ENCODE data around the gene INS. TPM values are rescaled to one million over a fixed set of nuclear protein-coding genes. Genes with fewer than 3 reads are reported as not detected.

The INS gene
- total and polyA plus RNA-seq, 10 of the 15 experiments (the other 5 are each of a cell fraction or from before 2014, with no cell fraction given), result not detected

GRCh38 chr11:2129699-2130366 is 31.2 kb downstream of the INS start:
- ChIA-PET SMC1A (ENCODE audit: uncharacterized antibody, unreplicated experiment) (no interaction called here), POLR2A (no interaction called here), CTCF (no interaction called here), RAD21 (ENCODE audit: unreplicated experiment) (no interaction called here)
- no TSS peak for BruUV-seq (replicated peaks)
- H4K20me1 ChIP-seq (ENCODE audit: control insufficient read depth, insufficient read depth), result no peaks in the 10 kb centered on the region
- no peaks in the 10 kb centered on the region for H3K4me1 ChIP-seq (ENCODE audit: control insufficient read depth, insufficient read depth, low read length)
- H2AFZ ChIP-seq (ENCODE audit: control insufficient read depth, low read depth, low read length), result no peak overlapping the region
- intact Hi-C loops (cut with micrococcal nuclease; ENCODE audit: unreplicated experiment) (no loop called here), in situ Hi-C loops (cut with MboI) (no loop called here)
- no peaks in the 10 kb centered on the region for H3K36me3 ChIP-seq (ENCODE audit: control insufficient read depth in 2 of 2, insufficient read depth in 2 of 2, low read length in 1 of 2)
- H3K9me3 ChIP-seq (replicated peaks; ENCODE audit: control insufficient read depth, insufficient read depth, low read length), result no peaks in the 10 kb centered on the region
- H3K4me2 ChIP-seq (ENCODE audit: control insufficient read depth, insufficient read depth), result no peak overlapping the region
- no peak for DNase-seq (ENCODE audit: low read depth, low spot score)
- H3K27me3 ChIP-seq (replicated peaks in 1 of 2; ENCODE audit: control insufficient read depth in 2 of 2, insufficient read depth in 2 of 2, low read length in 1 of 2), result peaks cover 0 to 5% of the 10 kb centered on the region in 2 experiments; a peak in 1 of 4 replicates
- H3K79me2 ChIP-seq (ENCODE audit: control insufficient read depth, insufficient read depth, low read length), result no peaks in the 10 kb centered on the region
- no peak for ATAC-seq
- H3K4me3 ChIP-seq, result no peak overlapping the region
- no peak for FAIRE-seq
- H3K27ac ChIP-seq (ENCODE audit: control insufficient read depth, insufficient read depth), result no peak overlapping the region
- no peak overlapping the region for H3K9ac ChIP-seq (ENCODE audit: control insufficient read depth, insufficient read depth, low read length)
- no peak for TF ChIP-seq ZNF207 (IDR thresholded peaks at IDR 0.05; ENCODE audit: borderline replicate concordance)
- TF ChIP-seq CBX5 (IDR thresholded peaks at IDR 0.05; ENCODE audit: low read depth), result no peak
- no peak for TF ChIP-seq SP1 (IDR thresholded peaks at IDR 0.05; ENCODE audit: low read depth, low read length)
- WGBS (ENCODE audit: insufficient coverage, insufficient replicate concordance, low lambda C conversion rate, missing lambda C conversion rate), result 49% methylated on average over 20 of the region's 25 CpGs

DNA sequence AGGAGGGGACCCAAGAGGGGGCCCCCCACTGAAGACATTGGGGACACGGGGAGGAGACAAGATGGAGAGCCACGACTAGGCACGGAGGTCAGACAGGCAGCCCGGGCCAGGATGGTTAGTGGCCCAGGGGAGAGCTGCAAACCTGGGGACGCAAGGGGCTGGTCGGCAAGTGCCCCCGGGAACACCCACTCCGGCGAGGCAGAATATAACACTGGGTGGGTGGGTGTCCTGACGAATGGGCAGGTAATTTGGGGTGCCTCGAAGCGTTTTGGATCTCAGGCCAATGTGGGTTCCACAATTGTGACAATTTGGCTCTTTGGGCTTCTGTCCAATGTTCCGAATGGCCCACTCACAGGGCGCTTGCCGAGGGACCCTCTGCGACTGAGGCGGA is 31.7 kb downstream of the INS start:
- Histone ChIP-seq H3K4me3 (no peak overlapping the region), H3K4me2 (ENCODE audit: control insufficient read depth, insufficient read depth) (no peak overlapping the region), H4K20me1 (ENCODE audit: control insufficient read depth, insufficient read depth) (no peaks in the 10 kb centered on the region), H3K9me3 (replicated peaks; ENCODE audit: control insufficient read depth, insufficient read depth, low read length) (no peaks in the 10 kb centered on the region), H2AFZ (ENCODE audit: control insufficient read depth, low read depth, low read length) (no peak overlapping the region), H3K4me1 (ENCODE audit: control insufficient read depth, insufficient read depth, low read length) (no peaks in the 10 kb centered on the region), H3K27ac (ENCODE audit: control insufficient read depth, insufficient read depth) (no peak overlapping the region), H3K27me3 (replicated peaks in 1 of 2; ENCODE audit: control insufficient read depth in 2 of 2, insufficient read depth in 2 of 2, low read length in 1 of 2) (peaks cover 0 to 5% of the 10 kb centered on the region in 2 experiments; a peak in 1 of 4 replicates), H3K79me2 (ENCODE audit: control insufficient read depth, insufficient read depth, low read length) (no peaks in the 10 kb centered on the region), H3K9ac (ENCODE audit: control insufficient read depth, insufficient read depth, low read length) (no peak overlapping the region), H3K36me3 (ENCODE audit: control insufficient read depth in 2 of 2, insufficient read depth in 2 of 2, low read length in 1 of 2) (no peaks in the 10 kb centered on the region)
- no TSS peak for BruUV-seq (replicated peaks)
- DNase-seq (ENCODE audit: low read depth, low spot score) (no peak), ATAC-seq (no peak), FAIRE-seq (no peak)
- ChIA-PET RAD21 (ENCODE audit: unreplicated experiment) (no interaction called here), SMC1A (ENCODE audit: uncharacterized antibody, unreplicated experiment) (no interaction called here), CTCF (no interaction called here), POLR2A (no interaction called here)
- intact Hi-C loops (cut with micrococcal nuclease; ENCODE audit: unreplicated experiment), result no loop called here
- in situ Hi-C loops (cut with MboI), result no loop called here
- 62% methylated on average over 17 of the region's 17 CpGs for WGBS (ENCODE audit: insufficient coverage, insufficient replicate concordance, low lambda C conversion rate, missing lambda C conversion rate)
- TF ChIP-seq NR2C1 (IDR thresholded peaks at IDR 0.05) (no peak), GATAD2B (conservative IDR thresholded peaks at IDR 0.05; ENCODE audit: low read depth) (no peak), EP300 (IDR thresholded peaks at IDR 0.05; ENCODE audit: borderline replicate concordance in 1 of 2, control insufficient read depth in 1 of 2, low read depth in 2 of 2, low read length in 2 of 2) (no peak), ZNF384 (IDR thresholded peaks at IDR 0.05; ENCODE audit: borderline replicate concordance, low read depth, low read length) (no peak), CREM (IDR thresholded peaks at IDR 0.05; ENCODE audit: low read depth) (no peak), KLF5 (IDR thresholded peaks at IDR 0.05; ENCODE audit: partially characterized antibody) (no peak), SMAD5 (IDR thresholded peaks at IDR 0.05; ENCODE audit: low read depth) (no peak), ZNF274 (IDR thresholded peaks at IDR 0.05; ENCODE audit: insufficient read depth, insufficient read length) (no peak), ZBTB11 (CRISPR knock-in tag; IDR thresholded peaks at IDR 0.05) (no peak)
- TF ChIP-seq, protein P1, sequence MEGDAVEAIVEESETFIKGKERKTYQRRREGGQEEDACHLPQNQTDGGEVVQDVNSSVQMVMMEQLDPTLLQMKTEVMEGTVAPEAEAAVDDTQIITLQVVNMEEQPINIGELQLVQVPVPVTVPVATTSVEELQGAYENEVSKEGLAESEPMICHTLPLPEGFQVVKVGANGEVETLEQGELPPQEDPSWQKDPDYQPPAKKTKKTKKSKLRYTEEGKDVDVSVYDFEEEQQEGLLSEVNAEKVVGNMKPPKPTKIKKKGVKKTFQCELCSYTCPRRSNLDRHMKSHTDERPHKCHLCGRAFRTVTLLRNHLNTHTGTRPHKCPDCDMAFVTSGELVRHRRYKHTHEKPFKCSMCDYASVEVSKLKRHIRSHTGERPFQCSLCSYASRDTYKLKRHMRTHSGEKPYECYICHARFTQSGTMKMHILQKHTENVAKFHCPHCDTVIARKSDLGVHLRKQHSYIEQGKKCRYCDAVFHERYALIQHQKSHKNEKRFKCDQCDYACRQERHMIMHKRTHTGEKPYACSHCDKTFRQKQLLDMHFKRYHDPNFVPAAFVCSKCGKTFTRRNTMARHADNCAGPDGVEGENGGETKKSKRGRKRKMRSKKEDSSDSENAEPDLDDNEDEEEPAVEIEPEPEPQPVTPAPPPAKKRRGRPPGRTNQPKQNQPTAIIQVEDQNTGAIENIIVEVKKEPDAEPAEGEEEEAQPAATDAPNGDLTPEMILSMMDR (IDR thresholded peaks at IDR 0.05 in 2 of 3, conservative IDR thresholded peaks at IDR 0.05 in 1 of 3; ENCODE audit: control insufficient read depth in 2 of 3, extremely low read depth in 1 of 3, insufficient read depth in 1 of 3, low read depth in 3 of 3, low read length in 3 of 3), result no peak
